Stimulated activated CD8-positive, alpha-beta memory T cell treated with anti-CD3 and anti-CD28 coated beads, Interleukin-4, amount 100 ng/mL, for 24 hours (primary cell): ENCODE data around the gene CCDC68.
"Not testable (repeated sequence)": the region's sequence is repeated elsewhere in the genome, so short reads cannot be mapped to it uniquely, and the experiment has no call there.

Experiments
- DNase-seq: peaks from one replicate; pipeline ENCODE4 v3.0.0-alpha.2; 2020; ENCODE audit warnings: low read depth

CCDC68 gene

GRCh38 chr18:54875063-54875462 lies 84.2 kb downstream of the CCDC68 start:
- DNase-seq: no peak

- DNase-seq: no peak
These were observed 85.4 kb downstream of the CCDC68 start for GRCh38 chr18:54873884-54874255.

GRCh38 chr18:54872681-54873080 lies 86.6 kb downstream of the CCDC68 start:
- DNase-seq: no peak

- DNase-seq: no peak
These were observed 88.0 kb downstream of the CCDC68 start for GRCh38 chr18:54871231-54871630.

DNA sequence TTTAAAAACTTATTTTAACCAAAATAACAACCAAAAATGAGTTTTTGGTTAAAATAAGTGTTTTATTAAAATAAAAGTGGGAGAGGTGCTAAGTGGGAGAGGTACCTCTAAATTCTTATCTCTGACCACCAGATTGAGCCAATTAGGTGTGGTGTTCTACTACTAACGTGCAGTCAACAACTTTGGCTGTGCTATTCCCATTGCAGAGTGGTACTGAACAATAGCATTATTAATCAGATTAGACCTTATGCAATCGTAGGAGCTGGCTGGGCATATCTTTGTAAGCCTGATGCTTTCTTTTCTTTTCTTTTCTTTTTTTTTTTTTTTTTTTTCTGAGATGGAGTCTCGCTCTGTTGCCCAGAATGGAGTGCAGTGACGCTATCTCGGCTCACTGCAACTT lies 92.1 kb downstream of the CCDC68 start:
- DNase-seq: no peak

- no peak for DNase-seq
These were observed 98.3 kb downstream of the CCDC68 start for GRCh38 chr18:54860941-54861340.

- DNase-seq: no peak
These were observed 99.4 kb downstream of the CCDC68 start for GRCh38 chr18:54859667-54860421.

GRCh38 chr18:54857499-54857898 lies 101.8 kb downstream of the CCDC68 start:
- DNase-seq: no peak

- DNase-seq: no peak
These were observed 103.1 kb downstream of the CCDC68 start for GRCh38 chr18:54856105-54856646.

GRCh38 chr18:54855050-54855449 lies 104.2 kb downstream of the CCDC68 start:
- not testable (repeated sequence) for DNase-seq

DNA sequence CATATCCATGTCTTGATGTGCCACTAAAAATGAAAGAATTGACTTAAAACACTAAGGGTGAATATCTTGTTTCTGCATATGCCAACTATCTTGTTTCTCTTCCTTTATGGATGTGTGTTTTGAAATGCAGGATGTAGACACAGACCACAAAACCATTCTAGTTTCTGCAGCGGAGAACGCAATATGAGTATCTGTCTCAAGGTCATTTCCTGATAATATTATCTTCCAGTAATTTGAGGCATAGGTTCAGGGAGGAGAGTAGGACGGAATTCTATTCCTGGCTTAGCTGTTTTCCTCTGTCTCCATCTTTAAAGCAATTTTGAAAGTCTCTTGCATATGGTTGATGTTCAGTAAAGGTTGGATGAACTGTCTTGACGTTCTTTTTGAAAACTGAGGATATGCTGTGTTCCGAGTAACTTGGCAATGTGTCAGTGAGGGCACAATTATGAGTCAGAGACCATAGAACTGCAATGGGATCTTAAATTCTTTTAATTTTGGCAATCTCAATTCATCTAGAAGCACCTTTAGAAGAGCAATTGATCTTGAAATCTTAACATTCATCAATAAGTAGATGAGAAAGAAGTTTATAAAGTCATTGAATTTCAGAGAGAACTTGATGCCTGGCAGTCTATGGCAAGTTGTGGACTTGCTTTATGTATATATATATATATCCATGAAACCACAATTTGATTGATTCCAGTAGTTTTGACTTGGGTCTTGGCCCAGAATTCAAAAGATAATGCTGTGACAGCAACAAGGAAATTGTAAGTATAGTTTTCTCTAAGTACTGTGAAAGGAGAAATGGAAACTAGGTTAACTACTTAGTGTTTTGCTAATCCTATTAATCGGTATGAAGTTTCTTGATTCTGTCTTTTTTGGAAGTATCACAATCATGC lies 106.2 kb downstream of the CCDC68 start:
- no peak for DNase-seq
